ENCODE data around the gene FAM98A. TPM values are rescaled to one million over a fixed set of nuclear protein-coding genes. Genes with fewer than 3 reads are reported as not detected.

The FAM98A gene
- total and polyA plus RNA-seq, 7 experiments from 2014 or later = 15.4 to 36.0 (median 22.7) TPM

- H3K27me3 ChIP-seq (ENCODE audit: control insufficient read depth in 2 of 2, insufficient read depth in 2 of 2, low read length in 2 of 2) = no peaks in the 10 kb centered on the region
- H3K27me3 Mint-ChIP-seq = no peaks in the 10 kb centered on the region
- no peaks in the 10 kb centered on the region for H3K9me3 Mint-ChIP-seq
- peaks cover 0 to 5% (median 2%) of the 10 kb centered on the region in 5 donors for H3K36me3 Mint-ChIP-seq
- intact Hi-C loops (cut with micrococcal nuclease) = no loop called here
- ChIA-PET POLR2A (no interaction called here), CTCF (no interaction called here)
- H3K36me3 ChIP-seq (ENCODE audit: control insufficient read depth in 2 of 3, insufficient read depth in 3 of 3, low read length in 3 of 3) = no peaks in the 10 kb centered on the region
- no peak overlapping the region for H3K4me3 ChIP-seq (ENCODE audit: low read length)
- H3K4me1 Mint-ChIP-seq = peaks cover 1 to 9% (median 6%) of the 10 kb centered on the region in 7 donors
- ATAC-seq (no peak), DNase-seq (no peak)
- H3K4me3 Mint-ChIP-seq = no peak overlapping the region
- H3K4me1 ChIP-seq (ENCODE audit: control insufficient read depth in 2 of 2, insufficient read depth in 2 of 2, low read length in 2 of 2) = no peaks in the 10 kb centered on the region
- no peak overlapping the region for H3K27ac Mint-ChIP-seq
- H3K9me3 ChIP-seq (ENCODE audit: control insufficient read depth in 2 of 3, low read length in 3 of 3) = no peaks in the 10 kb centered on the region
- H3K27ac ChIP-seq (ENCODE audit: low read depth, low read length) = no peak overlapping the region
These were observed 22.0 kb downstream of the FAM98A start for GRCh38 chr2:33577084-33577483.

- H3K36me3 ChIP-seq (ENCODE audit: control insufficient read depth in 2 of 3, insufficient read depth in 3 of 3, low read length in 3 of 3) = no peaks in the 10 kb centered on the region
- intact Hi-C loops (cut with micrococcal nuclease) = no loop called here
- ChIA-PET CTCF (interaction anchor here (1.5 kb wide), 1 partner anchor 10 kb away, joined by 4 read pairs; no protein-coding TSS in a partner anchor), POLR2A (no interaction called here)
- no peaks in the 10 kb centered on the region for H3K9me3 Mint-ChIP-seq
- no peaks in the 10 kb centered on the region for H3K27me3 Mint-ChIP-seq
- DNase-seq (no peak), ATAC-seq (no peak)
- H3K4me3 Mint-ChIP-seq = no peak overlapping the region
- H3K4me1 Mint-ChIP-seq = peaks cover 0 to 5% (median 0%) of the 10 kb centered on the region in 7 donors
- no peak overlapping the region for H3K27ac ChIP-seq (ENCODE audit: low read depth, low read length)
- no peaks in the 10 kb centered on the region for H3K4me1 ChIP-seq (ENCODE audit: control insufficient read depth in 2 of 2, insufficient read depth in 2 of 2, low read length in 2 of 2)
- no peak overlapping the region for H3K27ac Mint-ChIP-seq
- H3K9me3 ChIP-seq (ENCODE audit: control insufficient read depth in 2 of 3, low read length in 3 of 3) = no peaks in the 10 kb centered on the region
- no peak overlapping the region for H3K4me3 ChIP-seq (ENCODE audit: low read length)
- H3K27me3 ChIP-seq (ENCODE audit: control insufficient read depth in 2 of 2, insufficient read depth in 2 of 2, low read length in 2 of 2) = no peaks in the 10 kb centered on the region
- H3K36me3 Mint-ChIP-seq = no peaks in the 10 kb centered on the region
These were observed 25.4 kb downstream of the FAM98A start for GRCh38 chr2:33573657-33574056.

- H3K4me1 Mint-ChIP-seq = peaks cover 0 to 5% (median 0%) of the 10 kb centered on the region in 7 donors
- Histone ChIP-seq H3K9me3 (ENCODE audit: control insufficient read depth in 2 of 3, low read length in 3 of 3) (no peaks in the 10 kb centered on the region), H3K4me3 (ENCODE audit: low read length) (no peak overlapping the region), H3K27me3 (ENCODE audit: control insufficient read depth in 2 of 2, insufficient read depth in 2 of 2, low read length in 2 of 2) (no peaks in the 10 kb centered on the region), H3K27ac (ENCODE audit: low read depth, low read length) (no peak overlapping the region), H3K36me3 (ENCODE audit: control insufficient read depth in 2 of 3, insufficient read depth in 3 of 3, low read length in 3 of 3) (no peaks in the 10 kb centered on the region), H3K4me1 (ENCODE audit: control insufficient read depth in 2 of 2, insufficient read depth in 2 of 2, low read length in 2 of 2) (no peaks in the 10 kb centered on the region)
- no peak for ATAC-seq
- no peak overlapping the region for H3K27ac Mint-ChIP-seq
- H3K27me3 Mint-ChIP-seq = no peaks in the 10 kb centered on the region
- DNase-seq = no peak
- CTCF ChIA-PET = no interaction called here
- peaks cover 0 to 2% (median under 1%) of the 10 kb centered on the region in 5 donors for H3K36me3 Mint-ChIP-seq
- no peak overlapping the region for H3K4me3 Mint-ChIP-seq
- intact Hi-C loops (cut with micrococcal nuclease) = no loop called here
- POLR2A ChIA-PET = no interaction called here
- H3K9me3 Mint-ChIP-seq = no peaks in the 10 kb centered on the region
These were observed 28.4 kb downstream of the FAM98A start for GRCh38 chr2:33570681-33571080.

GRCh38 chr2:33561872-33562271 lies 37.2 kb downstream of the FAM98A start:
- H3K36me3 Mint-ChIP-seq = peaks cover 0 to 51% (median 13%) of the 10 kb centered on the region in 5 donors
- Histone ChIP-seq H3K9me3 (ENCODE audit: control insufficient read depth in 2 of 3, low read length in 3 of 3) (no peaks in the 10 kb centered on the region), H3K27me3 (ENCODE audit: control insufficient read depth in 2 of 2, insufficient read depth in 2 of 2, low read length in 2 of 2) (no peaks in the 10 kb centered on the region), H3K4me3 (ENCODE audit: low read length) (no peak overlapping the region), H3K4me1 (ENCODE audit: control insufficient read depth in 2 of 2, insufficient read depth in 2 of 2, low read length in 2 of 2) (no peaks in the 10 kb centered on the region), H3K36me3 (ENCODE audit: control insufficient read depth in 2 of 3, insufficient read depth in 3 of 3, low read length in 3 of 3) (no peaks in the 10 kb centered on the region), H3K27ac (ENCODE audit: low read depth, low read length) (no peak overlapping the region)
- H3K4me1 Mint-ChIP-seq = no peaks in the 10 kb centered on the region
- H3K9me3 Mint-ChIP-seq = no peaks in the 10 kb centered on the region
- ATAC-seq (no peak), DNase-seq (no peak)
- POLR2A ChIA-PET = no interaction called here
- intact Hi-C loops (cut with micrococcal nuclease) = no loop called here
- CTCF ChIA-PET = interaction anchor here (0.7 kb wide), 1 partner anchor 984 kb away, joined by 5 read pairs; no protein-coding TSS in a partner anchor
- no peak overlapping the region for H3K27ac Mint-ChIP-seq
- H3K27me3 Mint-ChIP-seq = no peaks in the 10 kb centered on the region
- no peak overlapping the region for H3K4me3 Mint-ChIP-seq

- ATAC-seq = no peak
These were observed 39.1 kb downstream of the FAM98A start for GRCh38 chr2:33560017-33560416.

GRCh38 chr2:33559328-33559727 lies 39.8 kb downstream of the FAM98A start:
- H3K9me3 ChIP-seq (ENCODE audit: control insufficient read depth in 2 of 3, low read length in 3 of 3) = no peaks in the 10 kb centered on the region
- H3K4me3 Mint-ChIP-seq = no peak overlapping the region
- intact Hi-C loops (cut with micrococcal nuclease) = no loop called here
- H3K27me3 Mint-ChIP-seq = no peaks in the 10 kb centered on the region
- H3K27me3 ChIP-seq (ENCODE audit: control insufficient read depth in 2 of 2, insufficient read depth in 2 of 2, low read length in 2 of 2) = no peaks in the 10 kb centered on the region
- no peak for ATAC-seq
- no peak overlapping the region for H3K27ac ChIP-seq (ENCODE audit: low read depth, low read length)
- H3K4me1 Mint-ChIP-seq = peaks cover 0 to 6% (median 0%) of the 10 kb centered on the region in 7 donors
- no peak for DNase-seq
- CTCF ChIA-PET = no interaction called here
- H3K27ac Mint-ChIP-seq = no peak overlapping the region
- POLR2A ChIA-PET = no interaction called here
- no peaks in the 10 kb centered on the region for H3K36me3 ChIP-seq (ENCODE audit: control insufficient read depth in 2 of 3, insufficient read depth in 3 of 3, low read length in 3 of 3)
- H3K4me3 ChIP-seq (ENCODE audit: low read length) = no peak overlapping the region
- no peaks in the 10 kb centered on the region for H3K4me1 ChIP-seq (ENCODE audit: control insufficient read depth in 2 of 2, insufficient read depth in 2 of 2, low read length in 2 of 2)
- peaks cover 0 to 3% (median 0%) of the 10 kb centered on the region in 11 donors for H3K9me3 Mint-ChIP-seq
- peaks cover 0 to 52% (median 7%) of the 10 kb centered on the region in 5 donors for H3K36me3 Mint-ChIP-seq

More at GRCh38 chr2:33560017-33560416, 39.1 kb downstream of the FAM98A start:
- intact Hi-C loops (cut with micrococcal nuclease) = no loop called here
- Histone ChIP-seq H3K4me3 (ENCODE audit: low read length) (no peak overlapping the region), H3K27me3 (ENCODE audit: control insufficient read depth in 2 of 2, insufficient read depth in 2 of 2, low read length in 2 of 2) (no peaks in the 10 kb centered on the region), H3K9me3 (ENCODE audit: control insufficient read depth in 2 of 3, low read length in 3 of 3) (no peaks in the 10 kb centered on the region), H3K36me3 (ENCODE audit: control insufficient read depth in 2 of 3, insufficient read depth in 3 of 3, low read length in 3 of 3) (no peaks in the 10 kb centered on the region), H3K4me1 (ENCODE audit: control insufficient read depth in 2 of 2, insufficient read depth in 2 of 2, low read length in 2 of 2) (no peaks in the 10 kb centered on the region), H3K27ac (ENCODE audit: low read depth, low read length) (no peak overlapping the region)
- no peaks in the 10 kb centered on the region for H3K9me3 Mint-ChIP-seq
- no peak overlapping the region for H3K27ac Mint-ChIP-seq
- H3K4me1 Mint-ChIP-seq = peaks cover 0 to under 1% (median 0%) of the 10 kb centered on the region in 7 donors
- no peak for DNase-seq
- no peaks in the 10 kb centered on the region for H3K27me3 Mint-ChIP-seq
- ChIA-PET POLR2A (no interaction called here), CTCF (no interaction called here)
- peaks cover 0 to 50% (median 9%) of the 10 kb centered on the region in 5 donors for H3K36me3 Mint-ChIP-seq
- H3K4me3 Mint-ChIP-seq = no peak overlapping the region

- H3K27me3 Mint-ChIP-seq = no peaks in the 10 kb centered on the region
- ATAC-seq = no peak
- H3K27ac ChIP-seq (ENCODE audit: low read depth, low read length) = no peak overlapping the region
These were observed 43.4 kb downstream of the FAM98A start for GRCh38 chr2:33555681-33556080.

More at GRCh38 chr2:33555681-33556080, 43.4 kb downstream of the FAM98A start:
- H3K9me3 ChIP-seq (ENCODE audit: control insufficient read depth in 2 of 3, low read length in 3 of 3) = no peaks in the 10 kb centered on the region
- no peaks in the 10 kb centered on the region for H3K27me3 ChIP-seq (ENCODE audit: control insufficient read depth in 2 of 2, insufficient read depth in 2 of 2, low read length in 2 of 2)
- Mint-ChIP-seq H3K27ac (no peak overlapping the region), H3K4me1 (peaks cover 0 to 6% (median 0%) of the 10 kb centered on the region in 7 donors), H3K4me3 (no peak overlapping the region), H3K9me3 (peaks cover 0 to 3% (median 0%) of the 10 kb centered on the region in 11 donors), H3K36me3 (peaks cover 0 to 32% (median 8%) of the 10 kb centered on the region in 5 donors)
- POLR2A ChIA-PET = no interaction called here
- H3K36me3 ChIP-seq (ENCODE audit: control insufficient read depth in 2 of 3, insufficient read depth in 3 of 3, low read length in 3 of 3) = no peaks in the 10 kb centered on the region
- no peaks in the 10 kb centered on the region for H3K4me1 ChIP-seq (ENCODE audit: control insufficient read depth in 2 of 2, insufficient read depth in 2 of 2, low read length in 2 of 2)
- CTCF ChIA-PET = no interaction called here
- no peak overlapping the region for H3K4me3 ChIP-seq (ENCODE audit: low read length)
- DNase-seq = no peak
- intact Hi-C loops (cut with micrococcal nuclease) = no loop called here
